Hematopoietic multipotent progenitor cell treated with erythropoietin and hydrocortisone succinate and interleukin-3 and kit ligand, for 6 days (in vitro differentiated cells): ENCODE measurements around the gene COMMD3.
A peak's percentile ranks its signal among the peaks of the same experiment; 100 is the strongest.

Experiments used
- DNase-seq: peaks from one replicate; pipeline ENCODE4 v3.0.0-alpha.2; 2015

COMMD3 gene

DNA sequence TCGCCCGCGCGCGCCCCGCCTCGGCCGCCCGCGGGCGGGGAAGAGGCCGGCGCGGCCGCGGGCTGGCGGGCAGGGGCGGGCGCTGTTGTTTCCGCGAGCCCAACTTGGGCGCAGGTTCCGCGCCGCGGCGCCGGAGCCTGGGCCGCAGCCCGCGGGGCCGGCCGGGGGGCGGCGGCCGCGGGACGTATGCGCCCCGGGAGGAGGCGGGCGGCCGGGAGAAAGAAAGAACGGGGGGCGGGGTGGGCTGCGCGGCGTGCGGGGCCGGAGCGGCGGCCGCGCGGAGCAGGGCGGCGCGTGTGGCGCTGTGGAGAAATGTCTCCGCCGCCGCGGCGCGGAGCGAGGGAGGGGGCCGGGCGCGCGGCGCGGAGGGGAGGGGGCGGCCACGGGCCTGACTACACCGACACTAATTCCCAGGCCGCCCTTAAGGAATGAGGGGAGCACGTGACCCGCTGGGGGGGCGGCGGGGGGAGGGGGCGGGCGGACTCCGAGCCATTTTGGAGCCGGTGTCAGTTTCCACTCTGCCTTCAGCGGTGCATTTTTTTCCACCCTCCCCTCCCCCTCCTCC, 4.5 kb downstream of the COMMD3 start, which contains the start of gene BMI1:
Gene BMI1, plus strand, starts transcription at position 509 of the 565 bp plus-strand sequence. CDS start 5,351 bp downstream, outside the sequence.
- peak; percentile 88 for DNase-seq

DNA sequence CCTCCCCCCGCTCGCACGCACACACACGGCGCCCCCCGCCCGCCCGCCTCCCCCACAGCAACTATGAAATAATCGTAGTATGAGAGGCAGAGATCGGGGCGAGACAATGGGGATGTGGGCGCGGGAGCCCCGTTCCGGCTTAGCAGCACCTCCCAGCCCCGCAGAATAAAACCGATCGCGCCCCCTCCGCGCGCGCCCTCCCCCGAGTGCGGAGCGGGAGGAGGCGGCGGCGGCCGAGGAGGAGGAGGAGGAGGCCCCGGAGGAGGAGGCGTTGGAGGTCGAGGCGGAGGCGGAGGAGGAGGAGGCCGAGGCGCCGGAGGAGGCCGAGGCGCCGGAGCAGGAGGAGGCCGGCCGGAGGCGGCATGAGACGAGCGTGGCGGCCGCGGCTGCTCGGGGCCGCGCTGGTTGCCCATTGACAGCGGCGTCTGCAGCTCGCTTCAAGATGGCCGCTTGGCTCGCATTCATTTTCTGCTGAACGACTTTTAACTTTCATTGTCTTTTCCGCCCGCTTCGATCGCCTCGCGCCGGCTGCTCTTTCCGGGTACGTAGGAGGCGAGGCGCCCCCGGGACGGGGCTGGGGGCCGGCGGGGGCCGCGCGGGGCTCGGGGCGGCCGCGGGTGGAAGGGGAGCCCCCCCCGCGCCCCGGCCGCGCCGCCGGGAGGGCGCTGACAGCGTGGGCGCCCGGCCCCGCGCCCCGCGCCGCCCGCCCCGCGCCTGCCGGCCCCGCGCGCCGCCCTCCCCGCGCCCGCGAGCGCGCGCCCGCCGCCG, 5.2 kb downstream of the COMMD3 start:
- DNase-seq = peak; percentile 71

DNA sequence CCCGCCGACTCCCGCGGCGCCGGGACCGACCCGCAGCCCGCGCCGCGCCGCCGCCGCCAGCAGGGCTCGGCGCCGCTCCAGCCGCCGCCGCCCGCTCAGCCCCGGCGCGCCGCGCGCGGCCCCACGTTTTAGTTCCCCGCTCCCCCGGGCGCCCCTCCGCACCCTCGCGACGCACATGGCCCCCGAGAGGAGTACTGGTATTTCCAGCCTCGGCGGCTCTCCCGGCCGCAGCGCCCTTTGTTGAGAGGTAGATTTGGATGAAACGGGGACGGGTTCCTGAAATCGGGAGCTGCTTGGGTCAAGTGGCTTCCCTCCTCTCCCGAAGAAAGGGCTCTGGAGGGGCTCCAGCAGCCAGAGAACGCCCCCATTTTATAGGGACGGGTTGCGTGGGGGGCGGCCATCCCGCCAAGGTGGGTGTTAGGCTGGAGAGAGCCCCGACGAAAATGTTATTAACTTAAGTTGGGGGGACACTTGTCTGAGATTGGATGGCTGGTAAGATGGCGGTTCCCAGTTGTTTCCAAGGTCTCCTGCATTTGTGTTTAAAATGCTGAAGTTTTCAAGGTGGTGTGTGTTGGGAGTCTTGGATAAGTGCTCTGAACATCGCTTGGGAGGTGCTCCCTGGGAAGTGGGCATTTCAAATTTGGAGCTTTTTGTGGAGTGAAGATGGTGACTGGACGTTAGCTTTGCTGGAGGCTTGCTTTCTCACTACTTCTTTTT, 5.9 kb downstream of the COMMD3 start:
- peak; percentile 22 for DNase-seq

DNA sequence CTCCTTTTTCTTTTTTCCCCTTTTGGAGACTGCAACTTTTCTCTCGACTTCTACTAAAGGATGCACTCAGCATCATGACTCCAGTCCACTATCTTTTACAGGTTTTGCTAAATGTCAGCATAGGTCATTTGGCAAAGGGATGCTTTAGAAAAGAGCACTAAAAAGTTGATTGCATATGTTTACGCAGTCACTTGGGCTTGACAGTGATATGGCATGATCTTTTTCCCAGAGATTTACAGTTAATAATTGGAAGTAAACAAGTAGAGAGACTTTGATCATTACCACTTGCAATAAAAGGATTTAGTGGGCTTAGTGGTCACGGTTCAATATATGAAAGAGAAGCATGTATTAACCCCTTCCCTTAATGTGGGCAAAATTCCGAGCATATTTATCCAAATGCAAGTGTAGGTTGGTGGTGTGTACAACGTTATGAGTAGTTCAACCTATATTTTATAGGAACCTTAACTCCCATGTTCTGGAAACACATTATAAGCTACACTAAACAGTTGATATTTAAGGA, 6.5 kb downstream of the COMMD3 start:
- DNase-seq = no peak

DNA sequence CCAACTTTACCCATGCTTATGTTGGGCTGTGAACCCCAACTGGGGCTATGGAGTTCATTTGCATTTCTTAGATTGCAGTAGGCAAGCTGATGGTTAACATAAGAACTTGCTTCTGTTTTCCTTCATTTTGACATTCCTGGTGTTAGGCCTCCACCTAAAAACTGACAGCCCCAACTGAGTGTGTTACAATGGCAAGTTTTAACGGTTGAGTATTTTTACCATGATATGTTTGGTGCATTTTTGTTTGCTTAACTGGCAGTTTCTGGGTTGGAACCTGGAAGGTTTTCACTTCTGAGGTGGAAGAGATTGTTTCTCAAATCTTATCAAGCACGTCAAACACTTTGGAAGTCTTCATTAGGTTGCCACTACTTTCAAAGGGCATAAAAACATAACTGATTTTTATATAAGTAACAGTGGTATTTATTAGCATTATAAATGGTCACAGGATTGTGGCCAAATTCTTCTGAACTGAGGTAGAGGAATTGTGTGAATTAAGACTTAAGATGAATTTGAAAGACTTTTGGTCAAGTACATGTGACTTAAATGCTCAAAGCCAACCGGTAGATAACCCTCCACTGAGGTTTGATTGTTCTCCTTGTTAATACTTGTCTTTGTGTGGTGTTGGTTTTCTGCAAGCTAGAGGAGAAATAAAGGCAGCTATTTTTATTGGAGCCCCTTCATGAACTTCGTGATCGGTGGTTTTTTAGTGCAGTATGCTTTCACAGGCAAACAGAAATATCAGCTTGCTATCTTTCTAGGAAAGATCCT, 7.5 kb downstream of the COMMD3 start:
- peak; percentile 21 for DNase-seq

GRCh38 chr10:22324413-22324812, 8.2 kb downstream of the COMMD3 start:
- peak; percentile 22 for DNase-seq

DNA sequence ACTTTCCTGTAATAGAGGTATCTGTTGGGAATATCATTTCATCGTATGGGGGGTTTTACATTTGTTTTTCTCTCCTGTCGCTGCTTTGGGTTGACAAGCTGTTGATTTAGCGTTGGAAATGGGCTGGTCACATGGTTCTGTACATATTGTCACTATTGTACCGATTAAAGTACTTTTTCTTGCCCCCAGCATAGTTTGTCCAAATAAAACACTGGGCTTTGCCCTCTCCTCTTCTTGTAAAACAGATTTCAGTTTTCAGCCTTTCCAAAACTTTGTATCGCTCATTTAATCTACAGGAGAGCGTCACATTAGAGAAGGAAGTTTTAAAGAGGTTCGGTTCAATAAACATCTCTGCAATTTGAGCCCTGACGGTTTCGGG, 8.7 kb downstream of the COMMD3 start:
- peak; percentile 28 for DNase-seq

DNA sequence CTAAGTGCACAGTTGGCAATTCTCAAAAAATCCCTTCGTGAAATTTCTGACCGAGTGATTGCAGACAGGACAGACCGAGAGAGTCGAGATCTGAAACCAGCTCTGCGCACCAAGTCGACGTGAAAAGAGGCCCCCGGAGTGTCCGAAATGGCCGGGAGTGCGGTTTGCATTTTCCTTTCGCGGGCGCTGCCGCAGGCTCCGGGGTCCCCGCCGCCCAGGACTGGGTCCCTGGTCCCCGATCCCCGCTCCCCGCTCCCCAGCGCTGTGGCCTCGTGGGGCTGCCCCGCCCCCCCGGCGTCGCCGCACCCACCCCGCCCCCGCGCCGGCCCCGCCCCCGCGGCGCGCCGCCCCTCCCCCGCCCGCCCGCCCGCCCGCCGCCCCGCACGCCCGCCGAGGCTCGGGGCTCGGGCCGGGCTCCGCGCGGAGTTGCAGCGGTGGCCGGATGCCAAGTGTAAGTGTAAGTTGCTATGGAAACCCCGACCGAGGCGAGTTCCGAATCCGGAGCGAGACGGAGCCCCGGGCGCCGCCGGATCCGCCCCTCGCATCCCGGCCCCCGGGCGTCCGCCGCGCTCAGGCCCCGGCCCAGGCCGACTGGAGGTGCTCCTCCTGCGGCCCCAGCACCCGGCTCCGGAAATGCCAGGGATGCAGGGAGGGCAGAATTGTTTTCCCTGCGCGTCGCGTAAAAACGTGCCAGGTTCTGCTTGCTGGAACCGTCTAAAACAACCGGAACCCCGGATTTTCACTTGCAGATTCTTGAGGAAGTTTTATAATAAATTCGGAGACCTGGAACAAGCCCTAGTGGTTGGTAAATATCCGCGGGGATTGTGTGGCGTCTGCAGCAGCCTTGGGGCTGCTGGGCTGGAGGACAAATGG, 9.3 kb downstream of the COMMD3 start:
- peak; percentile 80 for DNase-seq

- no peak for DNase-seq
Measured at GRCh38 chr10:22326145-22326702, 10.0 kb downstream of the COMMD3 start.

DNA sequence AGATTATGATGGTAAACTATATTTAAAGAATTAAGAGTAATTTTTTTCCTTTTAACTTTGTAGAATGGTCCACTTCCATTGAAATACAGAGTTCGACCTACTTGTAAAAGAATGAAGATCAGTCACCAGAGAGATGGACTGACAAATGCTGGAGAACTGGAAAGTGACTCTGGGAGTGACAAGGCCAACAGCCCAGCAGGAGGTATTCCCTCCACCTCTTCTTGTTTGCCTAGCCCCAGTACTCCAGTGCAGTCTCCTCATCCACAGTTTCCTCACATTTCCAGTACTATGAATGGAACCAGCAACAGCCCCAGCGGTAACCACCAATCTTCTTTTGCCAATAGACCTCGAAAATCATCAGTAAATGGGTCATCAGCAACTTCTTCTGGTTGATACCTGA, 13.0 kb downstream of the COMMD3 start:
- DNase-seq = no peak

GRCh38 chr10:22332116-22332692, 16.0 kb downstream of the COMMD3 start:
- no peak for DNase-seq

- peak; percentile 41 for DNase-seq
Measured at GRCh38 chr10:22333167-22333974, 17.2 kb downstream of the COMMD3 start.

GRCh38 chr10:22333975-22334282, 17.7 kb downstream of the COMMD3 start:
- no peak for DNase-seq

- peak; percentile 41 for DNase-seq
Measured at GRCh38 chr10:22334414-22335172, 18.4 kb downstream of the COMMD3 start.

- DNase-seq = peak; percentile 81
Measured at GRCh38 chr10:22335173-22335933, 19.2 kb downstream of the COMMD3 start.

GRCh38 chr10:22338185-22338900, 22.2 kb downstream of the COMMD3 start:
- DNase-seq = peak; percentile 27

DNA sequence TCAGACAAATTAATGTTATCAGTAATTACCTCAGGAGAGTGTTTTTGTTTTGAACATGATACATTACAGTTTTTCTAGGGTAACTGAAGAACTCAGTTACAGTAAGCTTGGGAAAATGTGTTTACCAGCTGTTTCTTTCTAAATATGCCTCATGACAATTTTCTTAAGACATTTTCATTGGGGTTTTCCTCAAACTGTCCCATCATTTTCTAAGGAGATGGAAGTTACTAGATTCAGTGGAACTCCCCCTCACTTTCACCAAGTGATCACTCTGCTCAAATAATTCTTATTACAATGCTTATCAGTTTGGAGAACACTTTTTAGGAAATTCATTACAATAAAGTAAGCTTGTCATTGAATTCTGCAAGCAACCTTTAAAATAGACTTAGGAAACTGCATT, 22.7 kb downstream of the COMMD3 start:
- no peak for DNase-seq

DNA sequence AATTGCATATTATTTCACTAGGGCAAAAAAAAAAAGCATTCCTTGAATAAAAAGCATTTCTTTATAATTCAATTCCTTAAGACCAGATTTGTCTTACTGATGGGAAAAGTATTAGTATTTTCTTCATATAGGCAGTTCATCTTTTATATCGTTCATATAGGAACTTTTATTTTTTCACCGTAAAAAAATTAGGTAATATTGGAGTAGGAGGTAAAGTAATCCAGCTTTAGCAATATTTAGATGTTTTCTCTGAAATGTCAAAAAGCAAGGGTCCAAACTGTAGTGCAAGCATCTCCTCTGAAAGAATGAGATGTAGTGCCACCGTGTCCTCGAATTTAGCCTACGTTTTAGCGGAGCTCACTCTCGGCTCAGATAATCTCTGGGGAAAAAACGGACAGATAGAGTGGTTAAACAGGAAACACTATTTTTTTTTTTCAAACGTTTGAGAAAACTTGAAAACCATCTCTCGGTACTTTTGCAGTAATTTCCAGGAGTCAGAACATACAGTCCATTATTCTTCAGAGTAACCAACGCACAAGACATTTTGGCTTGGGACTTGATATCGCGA, 23.7 kb downstream of the COMMD3 start:
- no peak for DNase-seq
